NB4 (cell line): ENCODE measurements around the gene EPB41L2.

ENCODE experiments used
- DNase-seq: peaks from one replicate; pipeline ENCODE4 v3.0.0; 2010; ENCODE audit warnings: low read depth
- H3K4me3 ChIP-seq: one replicate; pipeline ENCODE4 v1.5.1; 2011; ENCODE audit warnings: mild to moderate bottlenecking, low read depth, low read length, moderate library complexity
- MYC ChIP-seq: IDR thresholded peaks from 2 replicates; pipeline ENCODE4 v1.6.1; 2011; ENCODE audit warnings: low read depth, low read length
- POLR2A ChIP-seq: IDR thresholded peaks from 2 replicates; pipeline ENCODE4 v1.6.1; 2011; ENCODE audit warnings: mild to moderate bottlenecking; ENCODE audit not compliant: insufficient read length; ENCODE audit errors: extremely low read depth
- TF ChIP-seq, protein P1 (sequence below): IDR thresholded peaks from 2 replicates; pipeline ENCODE4 v1.6.1; 2011; ENCODE audit warnings: low read depth, low read length
- TF ChIP-seq, protein P2 (sequence below): IDR thresholded peaks from one replicate; pipeline ENCODE4 v1.5.1; 2012; ENCODE audit warnings: low read depth, low read length

EPB41L2 gene

DNA sequence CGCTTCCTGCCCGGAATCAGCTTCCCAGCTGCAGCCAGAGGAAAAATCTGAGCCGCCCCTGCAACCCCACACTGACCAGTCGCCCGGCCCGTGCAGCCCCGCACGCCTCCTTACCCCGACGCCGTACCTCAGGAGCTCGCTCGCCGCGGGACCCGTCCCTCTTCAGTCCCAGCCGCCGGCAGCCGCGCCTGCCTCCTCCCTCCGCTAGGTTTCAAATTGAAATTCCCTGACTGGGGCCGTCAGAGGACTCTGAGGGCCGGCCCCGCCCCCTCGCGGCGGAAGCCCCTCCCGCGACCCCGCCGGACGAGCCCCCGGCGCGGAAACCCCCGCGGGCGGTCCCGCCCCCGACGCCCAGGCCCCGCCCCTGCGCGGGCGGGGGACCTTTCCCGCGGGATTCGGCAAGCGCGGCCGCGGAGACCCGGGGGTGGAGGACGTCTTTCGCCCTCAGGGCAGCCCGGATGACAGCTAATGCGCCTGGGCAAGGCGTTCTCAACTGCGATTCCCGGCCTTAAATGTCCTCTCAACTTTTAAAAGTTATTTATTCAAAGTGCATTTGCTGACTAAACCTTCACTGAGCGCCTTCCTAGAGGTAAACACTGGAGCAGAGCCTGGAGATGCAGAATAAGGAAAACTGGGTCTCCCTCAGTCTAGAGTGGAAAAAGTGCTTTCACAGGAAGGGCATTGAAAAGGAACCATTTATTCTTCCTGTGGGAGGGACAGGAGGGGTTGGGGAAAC lies at the start of gene EPB41L2:
Gene EPB41L2, minus strand, starts transcription at position 218 of the 736 bp plus-strand sequence. CDS start 106,760 bp downstream, outside the sequence.
- no peak for TF ChIP-seq MYC
- TF ChIP-seq POLR2A = peak; percentile 63
- peak within 1 kb of the TSS; percentile 66 for H3K4me3 ChIP-seq
- DNase-seq = peak; percentile 92

GRCh38 chr6:131112249-131112648 lies 49.2 kb upstream of the EPB41L2 start:
- no peak overlapping the region for H3K4me3 ChIP-seq
- DNase-seq = no peak
- TF ChIP-seq, protein P1, sequence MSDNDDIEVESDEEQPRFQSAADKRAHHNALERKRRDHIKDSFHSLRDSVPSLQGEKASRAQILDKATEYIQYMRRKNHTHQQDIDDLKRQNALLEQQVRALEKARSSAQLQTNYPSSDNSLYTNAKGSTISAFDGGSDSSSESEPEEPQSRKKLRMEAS = no peak
- TF ChIP-seq, protein P2, sequence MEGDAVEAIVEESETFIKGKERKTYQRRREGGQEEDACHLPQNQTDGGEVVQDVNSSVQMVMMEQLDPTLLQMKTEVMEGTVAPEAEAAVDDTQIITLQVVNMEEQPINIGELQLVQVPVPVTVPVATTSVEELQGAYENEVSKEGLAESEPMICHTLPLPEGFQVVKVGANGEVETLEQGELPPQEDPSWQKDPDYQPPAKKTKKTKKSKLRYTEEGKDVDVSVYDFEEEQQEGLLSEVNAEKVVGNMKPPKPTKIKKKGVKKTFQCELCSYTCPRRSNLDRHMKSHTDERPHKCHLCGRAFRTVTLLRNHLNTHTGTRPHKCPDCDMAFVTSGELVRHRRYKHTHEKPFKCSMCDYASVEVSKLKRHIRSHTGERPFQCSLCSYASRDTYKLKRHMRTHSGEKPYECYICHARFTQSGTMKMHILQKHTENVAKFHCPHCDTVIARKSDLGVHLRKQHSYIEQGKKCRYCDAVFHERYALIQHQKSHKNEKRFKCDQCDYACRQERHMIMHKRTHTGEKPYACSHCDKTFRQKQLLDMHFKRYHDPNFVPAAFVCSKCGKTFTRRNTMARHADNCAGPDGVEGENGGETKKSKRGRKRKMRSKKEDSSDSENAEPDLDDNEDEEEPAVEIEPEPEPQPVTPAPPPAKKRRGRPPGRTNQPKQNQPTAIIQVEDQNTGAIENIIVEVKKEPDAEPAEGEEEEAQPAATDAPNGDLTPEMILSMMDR = no peak

DNA sequence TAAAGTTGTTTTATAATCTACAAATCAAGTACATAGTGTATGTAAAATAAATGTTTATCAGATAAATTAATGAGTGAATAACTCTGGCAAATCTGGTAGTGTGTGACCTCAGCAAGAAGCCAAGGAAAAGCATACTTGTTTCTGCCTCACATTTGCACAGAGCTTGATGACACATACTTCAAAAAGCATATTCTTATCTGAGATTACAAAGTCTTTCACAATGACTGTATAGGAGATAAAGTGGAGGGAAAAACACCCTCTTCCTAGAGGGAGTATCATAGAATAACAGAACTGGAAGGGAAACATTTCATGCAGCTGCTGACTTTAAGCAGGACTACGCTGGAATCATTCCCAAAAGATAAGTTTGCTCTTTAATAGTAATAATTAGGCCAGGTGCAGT lies 44.1 kb upstream of the EPB41L2 start:
- DNase-seq = no peak
- H3K4me3 ChIP-seq = no peak overlapping the region
- TF ChIP-seq, protein P1 = no peak
- TF ChIP-seq POLR2A = no peak

DNA sequence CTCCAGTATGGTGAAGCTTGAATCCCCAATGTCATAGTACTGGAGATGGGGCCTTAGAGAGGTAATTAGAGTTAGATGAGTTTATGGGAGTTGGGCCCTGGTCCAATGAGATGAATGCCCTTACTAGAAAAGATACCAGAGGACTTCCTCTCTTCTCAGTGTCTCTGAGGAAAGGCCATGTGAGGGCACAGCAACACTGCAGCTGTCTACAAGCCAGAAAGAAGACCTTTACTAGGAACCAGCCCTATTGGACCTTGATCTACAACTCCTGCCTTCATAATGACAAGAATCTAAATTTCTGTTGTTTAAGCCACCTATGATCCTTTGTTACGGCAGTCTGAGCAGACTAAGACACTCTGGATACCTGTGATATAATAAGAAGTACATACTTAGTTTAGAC lies 40.9 kb upstream of the EPB41L2 start:
- no peak overlapping the region for H3K4me3 ChIP-seq
- TF ChIP-seq, protein P1 = no peak
- TF ChIP-seq POLR2A = no peak
- TF ChIP-seq, protein P2 = no peak
- no peak for TF ChIP-seq MYC
- no peak for DNase-seq

- TF ChIP-seq MYC (no peak), POLR2A (no peak)
- TF ChIP-seq, protein P1 = no peak
- TF ChIP-seq, protein P2 = no peak
- no peak for DNase-seq
Measured at GRCh38 chr6:131103296-131103695, 40.3 kb upstream of the EPB41L2 start.

GRCh38 chr6:131101911-131102680 lies 39.1 kb upstream of the EPB41L2 start:
- no peak overlapping the region for H3K4me3 ChIP-seq
- TF ChIP-seq POLR2A = no peak
- TF ChIP-seq, protein P2 = no peak
- TF ChIP-seq, protein P1 = no peak
- no peak for DNase-seq

More at GRCh38 chr6:131103296-131103695, 40.3 kb upstream of the EPB41L2 start:
- H3K4me3 ChIP-seq = no peak overlapping the region
